Common myeloid progenitor, CD34-positive (primary cell): Measurements from ENCODE around the gene KANSL2.
"Not testable (repeated sequence)": the region's sequence is repeated elsewhere in the genome, so short reads cannot be mapped to it uniquely, and the experiment has no call there.

ENCODE experiments used
- CTCF ChIA-PET: fragments of 350-600 bp; sonication (Branson Sonifier 250); formaldehyde crosslinking; loops from one replicate; lab custom pipeline; 2021; ENCODE audit warnings: antibody characterized with exemption; lab: Charles Lee
- POLR2A ChIA-PET: fragments of 350-600 bp; sonication (Branson Sonifier 250); formaldehyde crosslinking; loops from one replicate; lab custom pipeline; 2021; ENCODE audit warnings: antibody characterized with exemption; lab: Charles Lee
- DNase-seq, 3 donors: peaks; one replicate each; pipeline versions ENCODE4 v3.0.0 to v3.0.0-alpha.2; 2013
- H3K27ac ChIP-seq, 2 experiments: 1 replicate in 1 of 2; 2 replicates in 1 of 2; pipeline ENCODE4 v1.7.0; 2013; ENCODE audit warnings: inconsistent platforms in 2 of 2, low read length in 2 of 2, mild to moderate bottlenecking in 2 of 2, low read depth in 1 of 2, moderate library complexity in 1 of 2; ENCODE audit not compliant: severe bottlenecking in 2 of 2, insufficient read depth in 1 of 2, poor library complexity in 1 of 2
- H3K27me3 ChIP-seq, 5 experiments: replicated peaks in 2 of 5; 1 replicate in 3 of 5; 2 replicates in 2 of 5; pipeline versions ENCODE4 v1.6.1 to v1.7.0; 2013; ENCODE audit warnings: low read length in 4 of 5, mild to moderate bottlenecking in 2 of 5, moderate library complexity in 2 of 5, inconsistent platforms in 1 of 5; ENCODE audit not compliant: insufficient read depth in 5 of 5, control insufficient read depth in 4 of 5
- H3K36me3 ChIP-seq, 4 experiments: 1 replicate in 2 of 4; 2 replicates in 2 of 4; pipeline versions ENCODE4 v1.6.1 to v1.7.0; 2013; ENCODE audit warnings: low read length in 3 of 4, control low read depth in 1 of 4, mild to moderate bottlenecking in 1 of 4; ENCODE audit not compliant: control insufficient read depth in 4 of 4, insufficient read depth in 4 of 4
- H3K4me1 ChIP-seq, 4 experiments: 1 replicate in 3 of 4; 2 replicates in 1 of 4; pipeline versions ENCODE4 v1.6.1 to v1.7.1; 2013; ENCODE audit warnings: low read length in 3 of 4, mild to moderate bottlenecking in 3 of 4, control low read depth in 1 of 4, inconsistent platforms in 1 of 4, moderate library complexity in 1 of 4; ENCODE audit not compliant: control insufficient read depth in 4 of 4, insufficient read depth in 4 of 4; ENCODE audit errors: control extremely low read depth in 1 of 4
- H3K4me3 ChIP-seq, 7 experiments: 1 replicate in 4 of 7; 2 replicates in 3 of 7; pipeline versions ENCODE4 v1.5.1 to v1.7.0; 2013; ENCODE audit warnings: mild to moderate bottlenecking in 7 of 7, low read length in 6 of 7, moderate library complexity in 6 of 7, inconsistent platforms in 2 of 7, low read depth in 2 of 7, control low read depth in 1 of 7; ENCODE audit not compliant: insufficient read depth in 4 of 7, control insufficient read depth in 1 of 7; ENCODE audit errors: extremely low read depth in 1 of 7
- H3K9me3 ChIP-seq, 5 experiments: 1 replicate in 4 of 5; 2 replicates in 1 of 5; pipeline versions ENCODE4 v1.6.1 to v1.7.1; 2013; ENCODE audit warnings: low read length in 4 of 5, mild to moderate bottlenecking in 2 of 5, inconsistent platforms in 1 of 5, low read depth in 1 of 5, moderate library complexity in 1 of 5; ENCODE audit not compliant: control insufficient read depth in 4 of 5, insufficient read depth in 2 of 5; ENCODE audit errors: control extremely low read depth in 1 of 5
- WGBS: methylation state at CpG from one replicate; pipeline ENCODE4 v1.1.5; 2013; ENCODE audit not compliant: insufficient coverage; 5-methylcytosine and 5-hydroxymethylcytosine counted together

The KANSL2 gene

GRCh38 chr12:48686615-48687334 is 4.7 kb upstream of the KANSL2 start:
- 96% methylated on average over 3 of the region's 6 CpGs for WGBS
- Histone ChIP-seq H3K27me3 (no peaks in the 10 kb centered on the region), H3K4me1 (no peaks in the 10 kb centered on the region), H3K36me3 (peaks cover 1 to 29% (median 17%) of the 10 kb centered on the region in 4 experiments), H3K4me3 (no peak overlapping the region), H3K9me3 (no peaks in the 10 kb centered on the region), H3K27ac (no peak overlapping the region)
- ChIA-PET POLR2A (no interaction called here), CTCF (no interaction called here)
- DNase-seq = peak in 1 of 3 donors; percentile 18

GRCh38 chr12:48686037-48686595 is 4.1 kb upstream of the KANSL2 start:
- Histone ChIP-seq H3K4me1 (peaks cover 0 to 4% (median 3%) of the 10 kb centered on the region in 4 experiments), H3K27me3 (no peaks in the 10 kb centered on the region), H3K36me3 (peaks cover 0 to 23% (median 14%) of the 10 kb centered on the region in 4 experiments), H3K4me3 (no peak overlapping the region), H3K9me3 (no peaks in the 10 kb centered on the region), H3K27ac (no peak overlapping the region)
- no peak for DNase-seq
- ChIA-PET POLR2A (no interaction called here), CTCF (interaction anchor here (0.9 kb wide), 1 partner anchor 20 kb away, joined by 3 read pairs; no protein-coding TSS in a partner anchor)
- WGBS = 76% methylated on average over 2 of the region's 3 CpGs

- no peak for DNase-seq
- ChIA-PET CTCF (interaction anchor here (2.3 kb wide), 1 partner anchor 8 kb away, joined by 8 read pairs; no protein-coding TSS in a partner anchor), POLR2A (interaction anchor here (2.0 to 2.7 kb wide), 2 partner anchors 7 to 32 kb away, joined by 8 to 15 read pairs; partner anchors contain the start of gene CCNT1)
- no peak overlapping the region for H3K4me3 ChIP-seq
- H3K27ac ChIP-seq = no peak overlapping the region
- peaks cover 6 to 28% (median 20%) of the 10 kb centered on the region in 4 experiments for H3K4me1 ChIP-seq
- H3K27me3 ChIP-seq = no peaks in the 10 kb centered on the region
- no peaks in the 10 kb centered on the region for H3K9me3 ChIP-seq
- WGBS = 100% methylated on average over 1 of the region's 4 CpGs
- peaks cover 4 to 19% (median 12%) of the 10 kb centered on the region in 4 experiments for H3K36me3 ChIP-seq
Observed at GRCh38 chr12:48683534-48683933, 1.5 kb upstream of the KANSL2 start.

- Histone ChIP-seq H3K36me3 (peaks cover 3 to 25% (median 12%) of the 10 kb centered on the region in 4 experiments), H3K27me3 (no peaks in the 10 kb centered on the region), H3K27ac (no peak overlapping the region), H3K4me3 (peak overlapping the region; percentile 60 to 100 (median 98)), H3K4me1 (peaks cover 7 to 30% (median 24%) of the 10 kb centered on the region in 4 experiments), H3K9me3 (no peaks in the 10 kb centered on the region)
- no peak for DNase-seq
- CTCF ChIA-PET = interaction anchor here (2.3 kb wide), 1 partner anchor 8 kb away, joined by 8 read pairs; no protein-coding TSS in a partner anchor
- POLR2A ChIA-PET = interaction anchor here (1.0 to 2.7 kb wide), 3 partner anchors 8 to 33 kb away, joined by 4 to 15 read pairs (median 8); partner anchors contain the start of gene CCNT1
- WGBS = no CpG with 5 or more reads among the region's 2 CpGs
Observed at GRCh38 chr12:48682927-48683326, 889 bp upstream of the KANSL2 start.

GRCh38 chr12:48682533-48682905 is 481 bp upstream of the KANSL2 start:
- H3K27me3 ChIP-seq, DNase-seq, H3K9me3 ChIP-seq: not testable (repeated sequence)
- ChIA-PET POLR2A (interaction anchor here (0.6 to 2.7 kb wide), 6 partner anchors 8 to 373 kb away, joined by 3 to 15 read pairs (median 4); partner anchors contain the start of gene CCNT1), CTCF (interaction anchor here (0.6 to 2.3 kb wide), 6 partner anchors 9 to 753 kb away, joined by 3 to 8 read pairs (median 4); no protein-coding TSS in a partner anchor)
- Histone ChIP-seq H3K4me3 (peak overlapping the region; percentile 60 to 100 (median 98)), H3K4me1 (peaks cover 10 to 33% (median 25%) of the 10 kb centered on the region in 4 experiments), H3K36me3 (peaks cover 4 to 29% (median 13%) of the 10 kb centered on the region in 4 experiments), H3K27ac (peak overlapping the region in 1 of 2 experiments; percentile 96)
- 0% methylated on average over 8 of the region's 19 CpGs for WGBS

- CTCF ChIA-PET = interaction anchor here (2.3 kb wide), 1 partner anchor 10 kb away, joined by 8 read pairs; no protein-coding TSS in a partner anchor
- no peaks in the 10 kb centered on the region for H3K9me3 ChIP-seq
- peak overlapping the region; percentile 94 to 96 for H3K27ac ChIP-seq
- H3K4me1 ChIP-seq = peaks cover 10 to 36% (median 26%) of the 10 kb centered on the region in 4 experiments
- peaks cover 8 to 39% (median 21%) of the 10 kb centered on the region in 4 experiments for H3K36me3 ChIP-seq
- peak overlapping the region; percentile 66 to 100 (median 98) for H3K4me3 ChIP-seq
- WGBS = 0% methylated on average over 11 of the region's 11 CpGs
- no peaks in the 10 kb centered on the region for H3K27me3 ChIP-seq
- DNase-seq = peak in 1 of 3 donors; percentile 13
- POLR2A ChIA-PET = interaction anchor here (0.7 to 2.7 kb wide), 4 partner anchors 10 to 271 kb away, joined by 3 to 15 read pairs (median 6); partner anchors contain the start of gene CCNT1
Observed at GRCh38 chr12:48681399-48681709, 684 bp downstream of the KANSL2 start.
